SK-N-SH (cell line): ENCODE measurements around the gene OR52A1.

Source experiments
- CTCF ChIP-seq: fragments of 200-600 bp; sonication (generic); IDR thresholded peaks from 2 replicates; pipeline ENCODE4 v1.6.1; 2017; ENCODE audit warnings: antibody characterized with exemption, mild to moderate bottlenecking, moderate library complexity
- EP300 ChIP-seq, 2 experiments: IDR thresholded peaks; 2 replicates each; pipeline versions ENCODE4 v1.4.0 to v1.6.1; 2012; ENCODE audit warnings: borderline replicate concordance in 1 of 2, low read depth in 1 of 2, low read length in 1 of 2
- POLR2AphosphoS5 ChIP-seq: IDR thresholded peaks from 2 replicates; pipeline ENCODE4 v1.6.1; 2012; ENCODE audit warnings: low read depth, low read length
- SIN3A ChIP-seq: IDR thresholded peaks from 2 replicates; pipeline ENCODE4 v1.6.1; 2012; ENCODE audit warnings: low read depth, mild to moderate bottlenecking, low read length, moderate library complexity, borderline replicate concordance
- TAF1 ChIP-seq: IDR thresholded peaks from 2 replicates; pipeline ENCODE4 v1.6.1; 2012; ENCODE audit warnings: low read depth, mild to moderate bottlenecking, low read length, moderate library complexity, borderline replicate concordance

DNA sequence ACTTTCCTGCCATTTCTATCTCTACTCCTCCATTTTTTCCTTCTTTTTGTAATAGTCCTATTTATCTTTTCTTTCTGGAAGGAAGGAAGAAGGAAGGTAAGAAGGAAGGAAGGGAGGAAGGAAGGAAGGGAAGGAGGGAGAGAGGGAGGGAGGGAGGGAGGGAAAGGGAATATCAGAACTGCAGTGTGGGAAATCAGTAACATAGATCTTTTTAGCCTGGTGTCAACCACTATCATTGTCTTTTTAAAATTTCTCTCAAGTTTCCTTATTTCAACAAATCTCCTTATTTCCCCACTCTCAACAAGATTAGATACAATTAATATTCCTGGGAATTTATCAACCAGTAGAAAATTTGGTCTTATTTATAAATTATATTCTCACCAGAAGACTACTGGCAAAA, 51.5 kb downstream of the OR52A1 start:
- TF ChIP-seq SIN3A, result no peak
- no peak for TF ChIP-seq CTCF
- TF ChIP-seq TAF1, result no peak
- no peak for TF ChIP-seq EP300 (IDR thresholded peaks at IDR 0.05; ENCODE audit: borderline replicate concordance in 1 of 2, low read depth in 1 of 2, low read length in 1 of 2)
- TF ChIP-seq POLR2AphosphoS5, result no peak
